OCI-LY1 (cell line): ENCODE data around the gene OPRM1.

Source experiments
- H2AFZ ChIP-seq: fragments of 200-600 bp; sonication (generic), shearing (Covaris generic); 2 replicates; pipeline ENCODE4 v1.6.0; 2014; ENCODE audit warnings: antibody characterized with exemption, mild to moderate bottlenecking, low read length
- H3F3A ChIP-seq: fragments of 200-600 bp; sonication (generic), shearing (Covaris generic); 2 replicates; pipeline ENCODE4 v1.6.0; 2014; ENCODE audit warnings: mild to moderate bottlenecking, antibody characterized with exemption, low read length, moderate library complexity; ENCODE audit not compliant: insufficient read depth
- H3K27ac ChIP-seq: fragments of 200-600 bp; sonication (generic); 2 replicates; pipeline ENCODE4 v1.5.1; 2014; ENCODE audit warnings: low read length, mixed run types, mild to moderate bottlenecking, low read depth; ENCODE audit not compliant: poor library complexity, severe bottlenecking
- H3K27me3 ChIP-seq: fragments of 200-600 bp; sonication (generic); 2 replicates; pipeline ENCODE4 v1.6.0; 2014; ENCODE audit warnings: antibody characterized with exemption, mild to moderate bottlenecking, low read length, moderate library complexity; ENCODE audit not compliant: insufficient read depth
- H3K36me3 ChIP-seq: fragments of 200-600 bp; sonication (generic); 2 replicates; pipeline ENCODE4 v1.6.1; 2014; ENCODE audit warnings: mild to moderate bottlenecking, antibody characterized with exemption, low read length, moderate library complexity, mixed read lengths; ENCODE audit not compliant: insufficient read depth
- H3K4me1 ChIP-seq: fragments of 200-600 bp; sonication (generic); 2 replicates; pipeline ENCODE4 v1.5.1; 2014; ENCODE audit warnings: mild to moderate bottlenecking, low read length, moderate library complexity; ENCODE audit not compliant: insufficient read depth, severe bottlenecking
- H3K4me2 ChIP-seq: fragments of 200-600 bp; sonication (generic), shearing (Covaris generic); 2 replicates; pipeline ENCODE4 v1.6.1; 2014; ENCODE audit warnings: low read length
- H3K4me3 ChIP-seq: fragments of 200-600 bp; sonication (generic); 2 replicates; pipeline ENCODE4 v1.5.1; 2014; ENCODE audit warnings: low read length, low read depth, mild to moderate bottlenecking, mixed read lengths; ENCODE audit not compliant: poor library complexity, severe bottlenecking
- H3K79me2 ChIP-seq: fragments of 200-600 bp; shearing (Covaris generic); 2 replicates; pipeline ENCODE4 v1.6.1; 2016; ENCODE audit warnings: mixed run types, low read length, mixed read lengths; ENCODE audit not compliant: insufficient read depth
- H3K9ac ChIP-seq: fragments of 200-600 bp; sonication (generic), shearing (Covaris generic); 2 replicates; pipeline ENCODE4 v1.6.1; 2014; ENCODE audit warnings: mild to moderate bottlenecking, low read length, mixed read lengths
- H3K9me2 ChIP-seq: fragments of 200-600 bp; sonication (generic), shearing (Covaris generic); 2 replicates; pipeline ENCODE4 v1.6.1; 2014; ENCODE audit warnings: low read depth, mild to moderate bottlenecking, low read length, mixed read lengths
- H3K9me3 ChIP-seq: fragments of 200-600 bp; shearing (Covaris generic); 2 replicates; pipeline ENCODE4 v1.6.1; 2014; ENCODE audit warnings: low read length, mixed read lengths
- H4K20me1 ChIP-seq: fragments of 200-600 bp; sonication (generic), shearing (Covaris generic); 2 replicates; pipeline ENCODE4 v1.6.0; 2016; ENCODE audit warnings: mild to moderate bottlenecking, low read length; ENCODE audit not compliant: insufficient read depth
- CTCF ChIP-seq: fragments of 200-600 bp; sonication (generic), shearing (Covaris generic); IDR thresholded peaks from 2 replicates; pipeline ENCODE4 v1.5.1; 2017; ENCODE audit warnings: mild to moderate bottlenecking, antibody characterized with exemption, low read length, moderate library complexity, mixed read lengths
- EZH2 ChIP-seq: fragments of 200-600 bp; sonication (generic), shearing (Covaris generic); IDR thresholded peaks from 2 replicates; pipeline ENCODE4 v1.8.0; 2017; ENCODE audit warnings: borderline replicate concordance, mixed run types, mild to moderate bottlenecking, antibody characterized with exemption, low read length, moderate library complexity, mixed read lengths

Gene OPRM1

DNA sequence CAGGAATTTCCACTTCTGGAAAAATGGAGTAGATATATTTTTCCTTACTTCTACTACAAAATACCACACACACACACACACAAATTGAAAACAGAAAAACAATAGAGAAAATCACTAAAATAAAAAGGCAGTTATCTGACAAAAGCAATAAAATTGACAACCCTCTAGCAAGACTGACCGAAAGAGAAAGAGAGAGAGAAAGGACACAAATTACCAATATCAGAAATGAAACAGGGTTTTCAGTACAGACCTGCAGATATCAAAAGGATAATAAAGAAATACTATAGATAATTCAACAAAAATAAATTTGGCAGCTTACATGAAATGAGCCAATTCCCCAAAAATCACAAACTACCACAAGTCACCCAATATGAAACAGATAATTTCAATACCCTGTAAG, 104.7 kb downstream of the OPRM1 start:
- Histone ChIP-seq H4K20me1 (no peaks in the 10 kb centered on the region), H2AFZ (no peak overlapping the region), H3K36me3 (no peaks in the 10 kb centered on the region), H3K4me1 (no peaks in the 10 kb centered on the region), H3K4me2 (no peak overlapping the region), H3K9me2 (no peaks in the 10 kb centered on the region), H3K4me3 (no peak overlapping the region), H3K9me3 (no peaks in the 10 kb centered on the region), H3K9ac (no peak overlapping the region), H3K27ac (no peak overlapping the region), H3F3A (no peaks in the 10 kb centered on the region), H3K79me2 (no peaks in the 10 kb centered on the region), H3K27me3 (no peaks in the 10 kb centered on the region)
- TF ChIP-seq CTCF (no peak), EZH2 (no peak)

DNA sequence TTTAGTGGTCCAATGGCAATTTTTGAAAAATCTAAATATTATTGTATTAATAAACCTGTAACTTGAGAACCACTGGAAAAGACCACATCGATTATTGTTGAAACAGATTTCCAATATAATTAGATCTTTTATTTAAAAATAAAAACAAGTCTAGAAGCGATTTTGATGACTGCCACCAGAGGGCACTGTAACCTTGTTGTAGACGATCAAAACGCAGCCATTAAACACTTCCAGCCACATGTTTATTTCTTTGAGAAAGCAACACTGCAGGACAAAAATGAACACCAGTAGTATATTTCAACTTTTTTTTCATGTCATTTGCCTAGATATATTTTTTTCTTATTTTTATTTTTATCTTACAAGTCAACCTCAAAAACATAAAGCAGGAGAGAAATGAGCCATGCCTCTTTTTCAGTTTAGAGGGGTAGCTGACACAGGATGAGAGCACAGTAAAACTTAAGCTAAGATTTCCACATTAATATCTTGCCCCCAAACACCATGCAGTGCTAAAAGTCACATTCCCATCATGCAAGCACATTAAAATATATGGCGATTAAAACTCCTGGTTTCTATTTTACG, 115.4 kb downstream of the OPRM1 start:
- no peaks in the 10 kb centered on the region for H3K4me1 ChIP-seq
- H2AFZ ChIP-seq, result no peak overlapping the region
- no peaks in the 10 kb centered on the region for H3K9me2 ChIP-seq
- H3K79me2 ChIP-seq, result no peaks in the 10 kb centered on the region
- no peaks in the 10 kb centered on the region for H3K36me3 ChIP-seq
- H3K4me3 ChIP-seq, result no peak overlapping the region
- no peaks in the 10 kb centered on the region for H3F3A ChIP-seq
- 0 out of 2 replicates have a peak, but pooled peaks cover 2% of the 10 kb centered on the region for H3K9me3 ChIP-seq
- peak; percentile 61 for TF ChIP-seq CTCF
- no peak for TF ChIP-seq EZH2
- no peak overlapping the region for H3K4me2 ChIP-seq
- no peaks in the 10 kb centered on the region for H3K27me3 ChIP-seq
- no peak overlapping the region for H3K9ac ChIP-seq
- H3K27ac ChIP-seq, result no peak overlapping the region
- no peaks in the 10 kb centered on the region for H4K20me1 ChIP-seq

DNA sequence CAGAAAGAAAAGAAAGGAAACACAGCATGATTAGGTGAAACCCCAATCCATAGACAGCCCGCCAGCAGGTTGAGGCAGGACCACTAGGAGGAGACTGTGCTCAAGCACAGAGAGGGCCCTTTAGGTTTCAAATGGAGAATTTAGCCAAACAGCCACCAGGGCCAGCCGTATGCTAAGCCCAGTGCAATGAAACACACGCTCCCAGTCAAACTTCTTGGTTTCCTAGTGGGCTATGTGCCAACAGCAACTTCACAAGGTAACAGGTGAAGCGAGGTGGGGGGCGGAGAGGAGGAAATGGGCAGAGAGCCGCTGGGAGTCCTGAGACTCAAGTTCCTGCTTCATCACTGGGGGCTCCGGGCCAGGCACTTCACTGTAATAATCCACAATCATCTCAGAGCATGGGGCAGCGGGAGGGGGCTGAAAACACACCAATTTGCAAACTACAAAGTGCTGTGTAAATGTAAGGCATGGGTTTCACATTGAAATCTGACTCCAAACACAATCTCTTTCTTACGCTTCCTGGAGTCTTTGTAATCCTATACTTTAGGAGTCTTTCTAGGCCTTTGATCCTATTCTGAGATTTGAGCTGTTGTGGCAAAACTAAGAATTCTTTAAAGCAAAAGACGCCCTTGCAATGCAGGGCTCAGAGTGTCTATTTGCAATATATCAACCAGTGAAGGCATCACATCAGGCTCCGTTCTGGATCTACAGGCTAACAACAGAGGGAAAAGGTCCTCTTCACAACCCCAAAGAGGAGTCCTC, 117.3 kb downstream of the OPRM1 start:
- no peak overlapping the region for H3K9ac ChIP-seq
- no peak overlapping the region for H2AFZ ChIP-seq
- TF ChIP-seq CTCF (peak; percentile 62), EZH2 (no peak)
- no peak overlapping the region for H3K4me3 ChIP-seq
- no peaks in the 10 kb centered on the region for H3K9me2 ChIP-seq
- H3K27me3 ChIP-seq, result no peaks in the 10 kb centered on the region
- no peaks in the 10 kb centered on the region for H3F3A ChIP-seq
- H3K4me2 ChIP-seq, result no peak overlapping the region
- no peaks in the 10 kb centered on the region for H3K36me3 ChIP-seq
- 0 out of 2 replicates have a peak, but pooled peaks cover 2% of the 10 kb centered on the region for H3K9me3 ChIP-seq
- no peaks in the 10 kb centered on the region for H3K79me2 ChIP-seq
- H3K27ac ChIP-seq, result no peak overlapping the region
- no peaks in the 10 kb centered on the region for H4K20me1 ChIP-seq
- H3K4me1 ChIP-seq, result no peaks in the 10 kb centered on the region
